Measurements from ENCODE around the gene AIPL1.

Gene AIPL1

GRCh38 chr17:6465206-6466003, 30.5 kb upstream of the AIPL1 start:
- no peak for DNase-seq

- no peak for DNase-seq
Measured at GRCh38 chr17:6464446-6465041, 29.6 kb upstream of the AIPL1 start.

DNA sequence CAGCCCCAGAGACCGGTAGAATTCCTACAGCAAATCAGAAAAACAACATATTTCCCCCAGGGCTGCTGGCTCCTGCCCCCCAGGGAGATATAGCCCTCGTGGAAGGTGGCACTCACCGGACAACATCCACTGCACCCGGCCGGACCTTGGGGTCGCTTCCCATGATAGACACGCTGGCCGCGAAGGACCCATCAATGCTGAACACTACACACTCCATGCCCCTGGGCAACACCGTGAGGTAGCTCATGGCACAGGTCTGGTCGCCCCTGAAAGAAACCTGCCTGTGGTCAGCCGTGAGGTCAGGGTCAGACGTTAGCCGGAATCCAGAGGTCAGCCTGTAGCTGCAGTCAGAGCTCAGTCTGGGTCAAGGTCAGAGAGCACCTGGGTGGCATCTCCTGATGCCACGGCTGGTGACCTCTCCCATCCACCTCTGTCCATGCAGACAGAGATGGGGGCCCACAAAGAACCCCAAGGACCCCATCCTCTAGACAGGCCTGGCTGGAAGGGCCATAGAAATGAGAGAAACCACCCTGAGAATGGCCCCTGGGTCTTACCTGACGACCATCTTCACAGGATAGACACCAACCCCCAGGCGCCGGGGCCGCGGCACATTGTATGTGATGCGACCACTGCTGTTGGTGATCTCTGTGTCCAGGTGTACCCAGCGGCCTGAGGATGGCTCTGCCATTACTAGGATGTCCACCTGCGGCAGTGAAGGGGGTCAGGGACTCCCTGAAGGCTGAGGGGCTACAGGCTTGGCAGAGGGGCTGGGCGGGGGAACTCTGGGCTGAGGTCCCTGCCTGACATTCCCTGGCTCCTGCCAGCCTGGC, 28.9 kb upstream of the AIPL1 start:
- DNase-seq: no peak

DNA sequence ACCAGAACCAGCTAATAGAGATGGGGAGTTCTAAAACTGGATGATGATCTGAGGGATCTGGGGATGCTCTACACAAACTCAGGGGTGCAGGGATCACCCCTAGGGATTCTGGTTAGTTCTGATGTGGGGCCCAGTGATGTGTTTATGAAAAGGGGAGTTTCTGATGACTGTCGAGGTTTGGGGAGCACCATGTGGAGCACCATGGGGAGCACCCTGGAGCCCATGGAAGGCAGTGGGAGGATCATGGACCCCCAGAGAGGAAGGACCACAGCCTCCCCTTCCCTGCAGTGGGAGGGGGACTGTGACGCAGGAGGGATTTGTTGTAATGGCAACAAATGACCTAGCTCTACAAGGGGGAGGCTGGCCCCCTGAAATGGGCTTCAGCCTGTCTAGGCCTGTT, 27.8 kb upstream of the AIPL1 start:
- no peak for DNase-seq

GRCh38 chr17:6461792-6462524, 27.0 kb upstream of the AIPL1 start:
- DNase-seq: no peak

GRCh38 chr17:6461246-6461645, 26.3 kb upstream of the AIPL1 start:
- no peak for DNase-seq

GRCh38 chr17:6460531-6461161, 25.7 kb upstream of the AIPL1 start:
- DNase-seq: no peak

GRCh38 chr17:6458460-6458950, 23.6 kb upstream of the AIPL1 start:
- no peak for DNase-seq

GRCh38 chr17:6457688-6458459, 23.0 kb upstream of the AIPL1 start:
- no peak for DNase-seq

DNA sequence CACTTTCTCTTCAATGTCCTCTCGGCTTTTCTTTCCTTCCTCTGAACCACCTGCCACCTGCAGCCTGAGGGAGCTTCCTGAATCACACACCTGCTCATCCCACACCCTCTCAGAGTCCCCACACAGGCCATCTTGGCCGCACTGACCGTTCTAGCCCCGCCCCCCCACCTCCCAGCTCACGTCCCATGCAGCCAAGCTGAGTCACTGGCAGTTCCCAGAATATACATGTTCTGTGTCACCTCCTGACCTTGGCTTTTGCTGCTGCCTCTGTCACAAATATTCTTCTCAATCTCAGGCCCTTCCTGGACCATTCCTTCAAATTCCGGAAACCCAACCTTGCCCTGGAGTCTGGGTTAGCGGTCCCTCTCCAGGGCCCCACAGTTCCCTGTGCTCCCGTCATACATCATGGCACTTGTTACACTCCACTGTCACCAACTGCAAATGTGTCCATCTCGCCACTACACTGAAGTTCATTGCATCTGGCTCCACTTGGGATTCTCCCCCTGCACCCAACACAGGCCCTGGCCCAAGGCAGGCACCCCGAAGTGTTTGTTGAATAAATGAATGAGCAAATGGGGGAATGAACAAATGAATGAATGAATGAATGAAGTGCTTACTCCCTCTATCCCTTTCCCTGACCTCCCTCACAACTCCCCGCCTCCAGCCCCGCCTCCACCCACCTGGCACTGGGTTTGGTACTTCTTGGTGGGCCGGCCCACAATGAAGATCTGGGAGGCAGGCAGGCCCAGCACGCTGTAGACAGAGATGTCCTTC, 22.2 kb upstream of the AIPL1 start:
- DNase-seq: no peak

DNA sequence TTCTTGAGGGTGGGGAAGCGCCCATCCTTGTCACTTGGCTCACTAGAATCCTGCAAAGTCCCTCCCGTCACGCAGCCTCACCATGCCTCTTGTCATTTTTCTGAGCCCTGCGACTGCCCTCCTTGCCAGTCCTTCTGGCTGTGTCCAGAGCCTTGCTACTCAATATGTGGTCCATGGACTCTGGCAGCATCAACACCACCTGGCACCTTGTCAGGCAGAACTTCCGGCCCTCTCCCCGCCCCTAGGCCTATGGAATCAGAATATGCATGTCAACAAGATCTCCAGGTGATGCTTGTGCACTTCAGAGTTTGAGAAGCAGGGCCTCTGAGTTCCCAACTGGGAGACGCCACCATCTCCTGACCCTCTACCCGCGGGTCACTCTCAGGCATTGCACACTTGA, 21.4 kb upstream of the AIPL1 start:
- no peak for DNase-seq

GRCh38 chr17:6455321-6455705, 20.4 kb upstream of the AIPL1 start:
- DNase-seq: no peak

- no peak for DNase-seq
Measured at GRCh38 chr17:6454495-6455320, 19.8 kb upstream of the AIPL1 start.

GRCh38 chr17:6453279-6454024, 18.5 kb upstream of the AIPL1 start:
- no peak for DNase-seq

DNA sequence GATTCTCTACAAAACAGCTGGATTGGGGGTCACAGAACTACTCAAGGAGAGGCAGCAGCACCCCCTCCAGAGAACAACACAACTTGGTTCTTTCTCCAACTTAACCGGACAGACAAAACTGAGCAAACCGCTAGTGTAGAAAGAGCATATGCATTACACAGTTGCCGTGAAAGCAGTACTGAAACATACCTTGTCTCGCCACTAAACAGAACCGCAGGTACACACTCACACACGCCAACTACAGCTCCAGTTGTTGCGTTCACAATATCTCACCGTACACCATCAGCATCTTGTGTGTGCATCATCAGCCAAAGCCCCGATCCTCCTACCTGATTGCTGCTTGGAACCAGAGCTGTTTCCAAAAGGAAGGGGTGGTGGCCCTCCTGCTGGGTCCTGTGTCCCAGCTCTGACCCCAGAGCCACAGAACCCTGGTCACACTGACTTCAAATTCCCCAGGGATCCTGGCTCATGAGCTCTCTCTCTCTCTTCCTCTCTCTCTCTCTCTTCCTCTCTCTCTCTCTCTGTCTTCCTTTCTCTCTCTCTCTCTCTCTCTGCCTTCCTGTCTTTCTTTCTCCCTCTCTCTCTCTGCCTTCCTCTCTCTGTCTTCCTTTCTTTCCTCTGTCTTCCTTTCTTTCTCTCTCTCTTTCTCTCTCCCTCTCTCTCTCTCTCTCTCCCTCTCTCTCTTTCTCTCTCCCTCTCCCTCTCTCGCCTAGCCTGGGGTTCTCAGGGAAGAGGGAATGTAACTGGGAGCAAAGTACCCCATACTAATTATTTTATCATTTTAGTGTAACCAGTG, 17.7 kb upstream of the AIPL1 start:
- DNase-seq: no peak

- DNase-seq: no peak
Measured at GRCh38 chr17:6450926-6451832, 16.3 kb upstream of the AIPL1 start.

GRCh38 chr17:6449307-6449706, 14.4 kb upstream of the AIPL1 start:
- DNase-seq: no peak
